Activated CD4-positive, alpha-beta T cell treated with anti-CD3 and anti-CD28 coated beads, Interleukin-2, amount 50 U/mL, for 4 hours (primary cell): ENCODE data around the gene GANC.
A peak's percentile ranks its signal among the peaks of the same experiment; 100 is the strongest.
"Not testable (repeated sequence)": the region's sequence is repeated elsewhere in the genome, so short reads cannot be mapped to it uniquely, and the experiment has no call there.

ENCODE experiments used
- DNase-seq, 2 experiments: peaks; one replicate each; pipeline ENCODE4 v3.0.0-alpha.2; 2020

The GANC gene, protein sequence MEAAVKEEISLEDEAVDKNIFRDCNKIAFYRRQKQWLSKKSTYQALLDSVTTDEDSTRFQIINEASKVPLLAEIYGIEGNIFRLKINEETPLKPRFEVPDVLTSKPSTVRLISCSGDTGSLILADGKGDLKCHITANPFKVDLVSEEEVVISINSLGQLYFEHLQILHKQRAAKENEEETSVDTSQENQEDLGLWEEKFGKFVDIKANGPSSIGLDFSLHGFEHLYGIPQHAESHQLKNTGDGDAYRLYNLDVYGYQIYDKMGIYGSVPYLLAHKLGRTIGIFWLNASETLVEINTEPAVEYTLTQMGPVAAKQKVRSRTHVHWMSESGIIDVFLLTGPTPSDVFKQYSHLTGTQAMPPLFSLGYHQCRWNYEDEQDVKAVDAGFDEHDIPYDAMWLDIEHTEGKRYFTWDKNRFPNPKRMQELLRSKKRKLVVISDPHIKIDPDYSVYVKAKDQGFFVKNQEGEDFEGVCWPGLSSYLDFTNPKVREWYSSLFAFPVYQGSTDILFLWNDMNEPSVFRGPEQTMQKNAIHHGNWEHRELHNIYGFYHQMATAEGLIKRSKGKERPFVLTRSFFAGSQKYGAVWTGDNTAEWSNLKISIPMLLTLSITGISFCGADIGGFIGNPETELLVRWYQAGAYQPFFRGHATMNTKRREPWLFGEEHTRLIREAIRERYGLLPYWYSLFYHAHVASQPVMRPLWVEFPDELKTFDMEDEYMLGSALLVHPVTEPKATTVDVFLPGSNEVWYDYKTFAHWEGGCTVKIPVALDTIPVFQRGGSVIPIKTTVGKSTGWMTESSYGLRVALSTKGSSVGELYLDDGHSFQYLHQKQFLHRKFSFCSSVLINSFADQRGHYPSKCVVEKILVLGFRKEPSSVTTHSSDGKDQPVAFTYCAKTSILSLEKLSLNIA (N-terminal part only)

DNA sequence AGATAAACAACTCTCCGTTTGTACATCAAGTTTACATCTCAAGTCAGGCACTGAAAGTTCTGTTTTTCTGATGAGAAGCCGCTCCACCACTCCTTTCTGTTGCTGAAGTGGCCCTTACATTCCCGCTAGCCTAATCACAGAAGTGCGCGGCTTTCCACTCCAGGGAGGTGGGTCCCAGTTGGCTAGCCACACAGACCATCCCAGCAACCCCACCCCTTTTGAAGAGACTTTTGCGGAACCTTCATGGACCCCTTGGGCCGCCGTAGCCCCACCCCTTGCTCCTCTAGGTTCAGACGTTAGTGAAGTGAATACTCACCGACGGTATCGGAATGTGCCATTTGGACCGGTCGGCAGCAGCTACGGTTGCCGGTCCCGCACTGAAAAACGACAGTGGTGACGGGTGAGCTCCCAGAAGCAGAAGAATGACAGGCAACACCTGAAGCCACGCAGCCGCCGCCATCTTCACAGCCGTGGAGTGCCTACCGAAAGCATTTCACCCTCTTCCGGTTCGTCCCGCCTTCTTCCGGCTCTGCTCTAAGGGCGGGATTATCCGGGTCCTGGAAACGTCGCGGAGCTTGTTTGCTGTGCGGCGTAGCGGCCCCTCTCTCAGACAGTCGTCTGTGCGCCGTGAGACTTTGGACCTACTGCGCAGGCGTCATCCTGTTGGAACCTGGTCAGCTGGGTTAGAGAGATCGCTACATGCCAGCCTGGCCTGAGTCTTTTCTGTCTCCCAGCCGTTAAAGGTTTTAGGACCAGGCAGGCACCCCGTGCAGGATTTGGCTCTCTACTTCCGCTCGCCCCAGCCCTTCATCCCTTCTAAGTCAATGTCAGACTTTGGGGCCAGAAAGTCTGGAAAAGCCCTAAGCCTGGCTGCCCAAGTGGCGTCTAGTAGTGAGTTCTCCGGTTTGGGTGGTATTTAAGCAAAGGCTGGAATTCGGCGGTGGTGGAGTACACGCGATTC lies at the start of gene GANC, which contains the start of gene TMEM87A:
GANC (plus strand) TSS at position 263 of the 961 bp plus-strand sequence. CDS start 1,281 bp downstream, outside the sequence.
TMEM87A (minus strand) TSS at position 495 of the 961 bp plus-strand sequence; CDS start at position 460, 35 bp downstream.
- peak; percentile 93 for DNase-seq

DNA sequence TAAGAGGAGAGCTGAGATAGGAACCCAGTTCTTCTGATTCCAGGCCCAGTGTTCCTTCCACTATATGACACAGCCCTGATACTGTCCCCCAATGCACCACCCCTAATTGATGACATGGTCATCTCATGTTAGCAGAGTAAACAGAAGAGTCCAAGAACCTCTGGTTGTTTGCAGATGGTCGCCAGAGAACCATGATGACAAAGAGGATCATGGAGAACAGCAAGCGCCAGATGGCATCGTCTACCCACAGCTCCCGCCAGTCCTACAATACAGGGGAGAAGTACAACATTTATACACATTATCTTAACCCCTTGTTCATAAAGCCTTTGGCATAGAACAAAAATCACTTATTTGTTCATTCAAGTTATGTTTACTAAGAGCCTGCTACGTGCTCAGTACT lies 46.4 kb upstream of the GANC start:
- no peak for DNase-seq

DNA sequence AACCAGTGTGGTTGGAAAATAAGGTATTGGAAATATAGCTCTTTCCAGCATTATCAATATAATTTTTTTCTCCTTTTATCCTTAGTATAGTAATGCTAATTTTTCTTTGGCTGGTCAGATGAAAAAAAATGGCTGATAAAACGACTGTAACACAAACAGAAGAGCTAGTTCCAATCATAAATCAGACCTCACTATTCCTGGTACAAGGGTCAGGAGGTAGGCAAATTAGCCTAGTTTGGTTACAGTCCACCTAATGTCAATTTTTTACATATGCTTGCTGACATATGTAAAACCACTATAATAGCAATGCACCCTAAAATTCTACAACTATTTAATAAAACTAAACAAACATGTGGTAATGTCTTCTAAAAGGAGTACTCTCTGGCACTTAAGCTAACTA lies 45.0 kb upstream of the GANC start:
- DNase-seq, result no peak

DNA sequence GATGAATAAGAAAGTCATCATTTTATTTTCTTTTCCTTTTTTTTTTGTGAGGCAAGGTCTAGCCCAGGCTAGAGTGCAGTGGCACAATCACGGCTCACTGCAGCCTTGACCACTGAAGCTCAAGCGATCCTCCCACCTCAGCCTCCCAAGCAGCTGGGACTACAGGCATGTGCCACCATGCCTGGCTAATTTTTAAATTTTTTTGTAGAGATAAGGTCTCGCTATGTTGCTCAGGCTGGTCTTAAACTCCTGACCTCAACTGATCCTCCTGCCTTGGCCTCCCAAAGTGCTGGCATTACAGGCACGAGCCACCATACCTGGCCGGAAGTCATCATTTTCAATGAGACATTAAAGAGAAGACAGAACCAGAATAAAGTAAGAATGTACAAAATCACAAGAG lies 44.0 kb upstream of the GANC start:
- not testable (repeated sequence) for DNase-seq

DNA sequence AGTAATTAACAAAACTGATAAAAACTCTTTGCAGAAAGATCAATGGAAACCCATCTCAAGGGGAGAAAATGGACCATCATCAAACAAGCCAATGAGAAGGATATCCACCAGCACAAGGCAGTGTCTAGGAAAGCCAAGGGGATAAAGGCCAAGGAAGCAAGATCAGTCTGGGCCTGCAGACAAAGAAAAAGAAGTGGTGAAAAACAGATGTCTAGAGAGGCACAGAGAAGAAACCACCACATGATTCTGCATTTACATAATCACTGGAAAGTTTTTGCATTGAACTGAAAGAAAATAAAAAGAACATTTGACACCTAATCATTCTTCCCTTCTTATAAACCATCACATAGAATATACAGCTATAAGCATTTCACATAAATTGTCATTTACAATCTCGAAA lies 41.9 kb upstream of the GANC start:
- no peak for DNase-seq

DNA sequence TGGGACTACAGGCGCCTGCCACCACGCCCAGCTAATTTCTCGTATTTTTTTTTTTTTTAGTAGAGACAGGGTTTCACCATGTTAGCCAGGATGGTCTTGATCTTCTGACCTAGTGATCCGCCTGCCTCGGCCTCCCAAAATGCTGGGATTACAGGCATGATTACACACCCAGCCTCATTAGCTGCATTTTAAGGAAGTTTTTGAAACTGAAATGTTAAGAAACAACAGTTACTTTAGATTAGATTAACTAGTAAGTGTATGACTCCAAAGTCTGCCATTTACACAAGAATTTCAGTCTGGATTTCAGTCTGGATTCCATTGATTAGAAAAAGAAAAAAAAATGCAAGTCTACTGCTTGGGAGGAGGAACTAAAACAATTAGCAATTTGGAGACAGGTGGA lies 40.4 kb upstream of the GANC start:
- no peak for DNase-seq

DNA sequence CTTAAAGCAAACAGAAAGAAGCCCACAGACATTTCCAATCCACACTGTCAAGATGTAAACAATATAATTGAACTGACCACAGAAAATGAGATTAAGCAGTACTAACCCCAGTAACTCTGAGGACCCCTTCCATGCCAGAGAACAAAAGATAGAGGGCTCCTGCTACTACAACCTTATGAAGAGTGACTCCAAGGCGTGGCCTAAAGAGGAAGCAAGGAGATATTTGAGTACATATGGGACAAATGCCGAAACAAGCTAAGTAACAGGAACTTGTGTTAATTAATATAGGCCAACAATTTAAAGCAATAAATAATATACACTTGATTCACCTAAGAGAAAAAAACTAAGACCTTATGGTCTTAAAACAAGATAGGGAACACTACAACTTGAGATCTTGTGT lies 39.9 kb upstream of the GANC start:
- no peak for DNase-seq

DNA sequence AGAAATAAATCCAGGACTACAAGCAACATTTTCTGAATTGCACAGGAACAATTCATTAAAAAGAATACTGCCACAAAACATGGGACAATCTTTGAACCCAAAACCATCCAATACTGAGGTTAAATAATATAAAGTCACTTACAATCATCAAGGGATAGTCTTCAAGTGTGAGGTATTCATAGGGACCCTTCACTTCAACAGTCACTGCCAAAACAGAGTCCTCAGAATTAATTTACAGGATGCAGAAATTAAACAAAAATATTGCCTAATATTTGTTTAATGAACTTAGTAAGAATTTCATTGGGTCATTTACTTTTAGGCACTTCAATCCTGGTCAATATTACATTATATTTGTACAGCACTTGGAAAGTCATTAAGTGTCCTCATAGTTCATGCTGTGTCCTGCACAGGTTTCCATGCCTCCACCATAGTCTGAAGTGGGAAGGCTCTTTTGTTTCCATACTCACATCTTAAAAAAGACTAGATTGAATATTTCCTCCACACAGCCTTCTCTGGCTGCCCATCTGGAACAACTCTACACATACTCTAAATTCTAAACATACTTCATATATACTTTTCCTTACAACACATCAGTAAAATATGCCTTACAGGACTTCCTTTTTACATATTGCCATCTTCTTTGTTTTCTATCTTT lies 33.3 kb upstream of the GANC start:
- DNase-seq, result no peak

DNA sequence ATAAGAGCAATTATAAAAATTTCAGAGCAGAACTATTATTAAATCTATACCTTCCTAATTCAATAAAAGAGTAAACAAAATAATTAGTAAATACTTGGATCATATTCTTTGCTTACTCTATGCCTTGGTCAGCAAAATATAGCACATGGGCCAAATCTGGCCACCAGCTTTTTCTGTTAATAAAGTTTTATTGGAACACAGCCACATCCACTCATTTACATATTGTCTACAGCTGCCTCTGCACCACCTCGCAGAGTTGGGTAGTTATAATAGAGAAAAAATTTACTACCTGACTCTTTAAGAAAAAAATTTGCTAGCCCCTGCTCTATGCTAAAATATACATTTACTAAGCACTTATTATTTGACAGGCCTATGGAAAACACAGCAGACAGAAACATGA lies 32.2 kb upstream of the GANC start:
- DNase-seq, result no peak

DNA sequence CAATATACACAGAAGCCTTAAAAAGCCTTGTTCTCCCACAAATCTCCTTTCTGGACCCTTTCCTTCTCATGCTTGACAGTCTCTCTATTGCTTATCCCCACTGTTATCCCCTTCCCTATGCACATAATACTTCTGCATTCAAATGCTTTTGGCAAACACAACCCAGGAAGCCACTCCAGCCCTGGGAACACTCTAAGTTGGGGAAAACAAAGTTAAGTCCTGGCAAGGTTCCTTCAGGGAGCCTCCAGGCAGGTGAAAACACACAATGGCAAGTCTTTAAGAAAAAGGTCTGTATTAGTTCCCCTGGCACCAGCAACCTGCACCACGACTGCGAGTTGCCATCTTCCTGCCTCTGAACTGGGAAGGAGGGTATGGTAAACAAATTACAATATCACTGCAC lies 19.7 kb upstream of the GANC start:
- no peak for DNase-seq

DNA sequence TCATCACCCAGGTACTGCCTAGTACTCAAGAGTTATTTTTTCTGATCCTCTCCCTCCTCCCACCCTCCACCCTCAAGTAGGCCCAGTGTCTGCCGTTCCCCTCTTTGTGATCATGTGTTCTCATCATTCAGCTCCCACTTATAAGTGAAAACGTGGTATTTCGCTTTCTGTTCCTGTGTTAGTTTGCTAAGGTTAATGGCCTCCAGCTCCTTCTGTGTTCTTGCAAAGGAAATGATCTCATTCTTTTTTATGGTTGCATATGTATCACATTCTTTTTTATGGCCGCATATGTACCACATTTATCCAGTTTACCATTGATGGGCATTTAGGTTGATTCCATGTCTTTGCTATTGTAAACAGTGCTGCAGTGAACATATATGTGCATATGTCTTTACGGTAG lies 8.2 kb upstream of the GANC start:
- DNase-seq, result no peak

DNA sequence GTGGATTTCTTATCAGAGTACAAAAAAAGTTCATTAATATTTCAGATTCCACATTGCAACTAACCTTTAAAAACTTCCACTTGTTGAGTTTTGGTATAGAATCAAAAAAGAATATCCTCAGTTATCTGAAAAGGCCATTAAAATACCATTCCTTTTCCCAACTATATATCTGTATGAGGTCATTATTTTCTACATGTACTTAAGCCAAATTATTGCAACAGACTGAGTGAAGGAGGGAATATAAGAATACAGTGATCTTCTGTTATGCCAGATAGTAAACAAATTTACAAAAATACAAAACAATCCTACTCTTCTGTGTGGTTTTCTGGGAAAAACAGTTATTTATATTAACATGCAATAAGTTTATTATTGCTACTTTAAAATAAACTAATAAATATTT lies 5.7 kb upstream of the GANC start:
- no peak for DNase-seq

DNA sequence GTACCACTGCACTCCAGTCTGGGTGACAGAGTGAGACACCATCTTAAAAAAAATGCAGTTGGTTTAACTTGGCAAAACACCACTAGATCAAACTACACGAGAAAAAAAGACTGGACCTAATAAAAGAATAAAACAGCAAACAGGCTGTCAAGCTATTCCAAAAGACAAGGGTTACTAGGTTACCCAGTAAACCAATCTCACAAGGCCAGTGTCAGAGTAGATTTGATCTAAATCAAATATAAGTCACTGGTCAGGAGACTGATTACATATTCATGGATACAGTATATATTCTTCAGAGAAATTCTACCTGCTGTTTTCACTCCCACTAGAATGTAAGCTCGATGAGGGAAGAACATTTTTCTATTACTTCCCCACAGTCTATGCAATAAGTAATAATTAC lies 2.5 kb upstream of the GANC start:
- DNase-seq, result no peak

DNA sequence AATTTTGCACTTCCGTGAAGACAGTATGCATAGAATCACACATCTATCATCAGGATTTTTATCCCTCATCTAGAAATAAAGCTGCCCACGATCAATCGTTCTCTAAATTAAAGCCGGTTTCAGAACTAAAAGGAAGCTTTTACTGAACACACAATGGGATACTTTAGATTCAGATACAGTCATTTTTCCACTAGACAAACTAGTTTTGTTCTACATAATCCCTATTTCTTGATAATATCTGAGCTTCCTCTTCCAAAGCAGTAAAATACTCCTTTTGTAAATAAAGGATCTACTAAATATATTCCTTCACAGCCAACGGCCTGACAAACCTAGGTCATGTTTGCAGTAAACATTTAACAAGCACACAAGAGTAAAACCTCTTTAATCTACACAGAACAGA lies 2.0 kb upstream of the GANC start:
- no peak for DNase-seq

DNA sequence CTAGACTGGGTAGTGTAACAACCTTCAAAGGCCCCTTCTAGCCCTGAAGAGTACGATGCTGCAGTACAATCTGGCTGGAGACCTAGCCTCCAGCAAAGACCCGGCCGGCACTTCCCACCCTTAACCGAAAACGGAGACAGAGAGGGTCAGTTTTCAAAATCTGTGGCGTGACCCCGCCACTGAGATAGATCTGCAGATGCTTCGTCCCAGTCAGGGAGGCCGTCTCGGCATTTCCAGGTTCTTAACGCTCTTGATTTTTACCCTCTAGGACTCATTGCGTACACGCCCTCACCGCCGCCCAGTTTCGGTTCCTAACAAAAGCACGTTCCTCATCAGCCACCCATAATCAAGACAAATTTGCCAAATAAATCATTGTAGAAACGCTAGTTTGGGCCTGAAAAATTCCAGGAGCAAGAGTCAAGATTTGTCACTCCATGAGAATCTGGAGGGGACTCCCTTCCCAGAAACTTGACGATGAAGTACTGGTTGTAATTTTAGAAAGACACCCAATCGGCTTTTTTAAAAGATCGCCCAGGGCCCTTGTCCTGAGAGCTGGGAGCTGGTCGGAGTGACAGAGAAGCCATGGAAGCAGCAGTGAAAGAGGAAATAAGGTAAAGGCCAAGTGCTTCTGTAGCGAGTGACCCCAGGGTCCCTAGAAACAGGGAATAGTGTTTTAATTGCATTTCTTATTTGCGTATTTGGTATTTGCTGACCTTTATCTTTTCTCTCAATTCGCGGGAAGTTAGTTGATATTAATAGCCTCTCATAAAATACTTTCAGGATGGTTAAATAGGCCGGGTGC lies 1.1 kb downstream of the GANC start:
- peak; percentile 59 to 61 for DNase-seq

DNA sequence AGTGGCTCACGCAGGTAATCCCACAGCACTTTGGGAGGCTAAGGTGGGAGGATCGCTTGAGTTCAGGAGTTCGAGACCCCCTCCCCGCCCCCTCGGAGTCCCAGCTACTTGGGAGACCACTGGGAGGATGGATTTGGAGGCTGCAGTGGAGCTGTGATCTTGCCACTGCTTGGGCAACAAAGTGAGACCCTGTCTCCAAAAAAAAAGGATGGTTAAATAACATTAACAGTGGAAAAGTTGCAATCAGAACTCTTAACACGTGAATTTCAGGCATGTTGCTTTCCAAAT lies 1.6 kb downstream of the GANC start:
- DNase-seq, result no peak

DNA sequence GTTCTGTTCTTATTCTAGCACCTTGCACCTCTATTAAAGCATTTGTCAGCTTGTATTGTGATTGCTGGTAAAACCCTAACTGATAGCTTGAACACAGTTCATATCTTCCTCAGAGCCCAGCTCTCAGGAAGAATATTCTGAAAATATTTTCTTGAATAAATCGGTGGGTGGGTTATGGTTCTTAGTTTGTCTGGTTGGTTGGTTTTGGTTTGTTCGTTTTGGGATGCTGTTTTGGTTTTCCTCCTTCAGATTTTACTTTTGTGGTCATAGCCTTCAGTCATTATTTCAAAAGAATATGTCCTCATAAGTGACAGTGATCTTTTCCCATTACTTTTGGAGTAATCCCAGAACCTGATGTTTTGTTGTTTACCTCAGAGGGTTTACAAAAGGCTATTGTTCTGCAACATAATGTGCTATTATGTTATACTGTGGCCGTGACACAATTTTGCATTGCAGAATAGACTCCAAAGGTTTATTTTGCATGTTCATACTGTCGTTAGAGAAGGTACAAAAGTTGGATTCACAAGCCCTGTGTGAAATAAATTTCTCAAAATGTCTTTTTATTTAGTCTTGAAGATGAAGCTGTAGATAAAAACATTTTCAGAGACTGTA lies 2.9 kb downstream of the GANC start:
- no peak for DNase-seq

DNA sequence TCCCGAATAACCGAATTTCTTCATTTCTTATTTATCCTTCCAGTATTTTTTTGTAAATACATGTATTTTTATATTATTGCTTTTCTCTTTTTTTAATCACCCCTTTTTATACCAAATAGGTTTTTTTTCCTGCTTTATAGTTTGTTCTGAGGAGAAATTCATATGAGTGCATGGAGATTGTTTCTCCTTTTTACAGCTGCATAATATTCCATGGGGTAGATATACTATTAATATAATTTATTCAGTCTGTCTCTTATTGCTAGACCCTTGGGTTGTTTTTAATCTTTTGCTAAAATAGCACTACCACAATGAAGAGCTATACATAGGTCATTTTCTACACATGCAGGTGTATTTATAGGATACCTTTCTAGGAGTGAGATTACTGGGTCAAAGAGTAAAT lies 3.8 kb downstream of the GANC start:
- DNase-seq, result no peak

DNA sequence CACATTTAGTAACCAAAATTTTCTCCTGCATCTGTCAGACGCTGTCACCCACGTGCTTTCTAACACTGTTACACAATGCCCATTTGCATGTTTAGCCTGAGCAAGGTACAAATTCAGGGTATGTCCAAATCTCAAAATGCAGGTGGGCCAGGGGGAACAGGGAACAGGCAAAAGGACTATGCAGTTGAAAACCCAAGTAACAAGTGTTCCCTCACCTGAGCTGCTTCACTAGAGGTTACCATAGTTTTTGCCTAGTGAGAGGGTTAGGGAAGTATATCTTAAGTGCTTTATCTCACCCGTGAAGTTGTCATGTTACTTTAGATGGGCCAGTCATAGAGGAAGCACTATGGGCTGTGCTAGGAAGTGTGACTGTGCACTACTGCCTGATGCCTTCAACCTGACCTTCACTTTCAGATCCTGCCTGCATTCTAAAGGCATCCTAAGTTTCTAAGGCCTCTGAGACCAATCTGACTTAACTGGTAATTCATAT lies 6.3 kb downstream of the GANC start:
- no peak for DNase-seq

DNA sequence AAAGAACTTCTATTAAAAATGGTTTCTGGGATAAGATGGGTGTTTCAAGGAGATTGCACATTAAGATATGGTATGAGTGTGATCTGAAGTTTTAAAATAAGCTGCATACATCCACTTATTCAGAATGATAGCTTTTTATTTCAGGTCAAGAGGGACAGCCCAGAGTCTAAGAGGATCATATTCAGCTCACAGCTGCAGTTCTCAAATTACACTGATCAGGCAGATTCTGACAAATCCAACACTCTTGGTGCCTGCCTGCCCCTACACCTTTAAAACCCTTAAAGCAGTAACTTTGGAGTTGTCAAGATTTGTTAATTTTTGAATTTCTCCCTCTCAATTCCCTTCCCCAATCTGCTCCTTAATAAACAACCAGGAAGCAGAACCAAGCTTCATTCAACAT lies 9.3 kb downstream of the GANC start:
- DNase-seq, result no peak

DNA sequence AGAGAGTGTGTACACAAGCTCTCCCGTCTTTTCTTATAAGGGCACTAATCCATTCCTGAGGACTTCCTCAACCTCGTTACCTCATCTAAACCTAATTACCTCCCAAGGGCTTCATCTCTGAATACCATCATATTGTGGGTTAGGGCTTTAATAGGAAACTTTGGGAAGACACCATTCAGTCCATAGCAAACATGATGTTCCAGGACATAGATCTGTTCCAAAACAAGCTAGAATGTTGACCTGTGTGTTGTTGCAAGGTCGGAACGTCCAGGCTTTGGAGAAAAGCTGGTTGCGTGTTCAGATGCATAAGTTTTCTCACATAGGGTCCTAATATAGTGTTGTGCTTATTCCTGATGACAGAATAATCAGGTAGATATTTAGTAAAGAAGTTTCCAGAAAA lies 9.9 kb downstream of the GANC start:
- DNase-seq, result no peak
